SH-SY5Y (cell line): Measurements from ENCODE around the gene FLNB.

Experiments
- GATA2 ChIP-seq: IDR thresholded peaks from 2 replicates; pipeline ENCODE4 v1.6.1; 2011; ENCODE audit warnings: mild to moderate bottlenecking, low read depth, low read length
- GATA3 ChIP-seq: IDR thresholded peaks from 2 replicates; pipeline ENCODE4 v1.6.1; 2011; ENCODE audit warnings: low read depth, mild to moderate bottlenecking, low read length, moderate library complexity

The FLNB gene

DNA sequence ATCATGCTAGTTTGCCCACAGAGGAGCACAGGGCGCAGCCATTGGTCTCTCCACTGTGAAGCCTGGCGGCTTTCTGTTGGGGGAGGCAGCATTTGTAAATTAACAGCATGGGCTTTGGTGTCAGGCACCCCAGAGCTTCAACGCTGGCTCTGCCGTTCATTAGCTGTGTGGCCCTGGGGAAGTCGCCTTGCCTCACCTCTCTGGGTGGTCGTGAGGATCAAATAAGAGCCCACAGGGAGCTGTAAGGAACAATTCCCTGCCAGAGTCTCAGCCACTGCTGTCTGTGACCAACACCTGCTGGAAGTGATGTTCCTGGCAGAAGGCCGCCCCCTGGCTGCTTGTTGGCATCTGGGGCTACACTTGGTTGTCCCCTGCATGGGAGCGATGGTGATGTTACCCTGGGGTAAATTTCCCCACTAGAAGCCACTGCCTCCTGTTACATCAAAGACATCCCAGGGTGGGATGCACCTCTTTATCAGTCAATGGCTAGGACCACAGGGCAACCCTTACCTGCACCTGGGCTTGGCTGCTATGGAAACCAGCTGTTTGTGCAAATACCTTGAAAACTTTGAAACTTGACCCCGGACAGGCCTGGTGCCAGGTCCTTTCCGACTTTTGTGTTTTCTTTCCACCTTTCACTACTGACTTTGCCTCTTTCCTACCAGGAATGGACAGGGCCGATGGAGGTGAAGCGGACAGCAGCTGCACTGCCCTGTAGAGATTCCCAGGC, 165.6 kb downstream of the FLNB start:
- TF ChIP-seq GATA3 (no peak), GATA2 (no peak)

DNA sequence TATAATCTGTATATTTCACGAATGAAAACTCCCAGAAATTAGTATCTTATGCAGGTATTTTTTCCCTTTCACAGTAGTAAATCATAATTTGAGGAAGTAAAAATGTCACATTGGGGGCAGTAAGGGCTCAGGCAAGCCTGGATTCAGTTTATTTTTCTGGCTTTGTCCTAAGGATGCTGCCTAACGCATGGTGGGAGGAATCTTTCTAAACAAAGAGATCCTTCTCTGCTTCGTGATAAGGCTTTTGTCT, 166.9 kb downstream of the FLNB start:
- TF ChIP-seq GATA3: no peak
- no peak for TF ChIP-seq GATA2

DNA sequence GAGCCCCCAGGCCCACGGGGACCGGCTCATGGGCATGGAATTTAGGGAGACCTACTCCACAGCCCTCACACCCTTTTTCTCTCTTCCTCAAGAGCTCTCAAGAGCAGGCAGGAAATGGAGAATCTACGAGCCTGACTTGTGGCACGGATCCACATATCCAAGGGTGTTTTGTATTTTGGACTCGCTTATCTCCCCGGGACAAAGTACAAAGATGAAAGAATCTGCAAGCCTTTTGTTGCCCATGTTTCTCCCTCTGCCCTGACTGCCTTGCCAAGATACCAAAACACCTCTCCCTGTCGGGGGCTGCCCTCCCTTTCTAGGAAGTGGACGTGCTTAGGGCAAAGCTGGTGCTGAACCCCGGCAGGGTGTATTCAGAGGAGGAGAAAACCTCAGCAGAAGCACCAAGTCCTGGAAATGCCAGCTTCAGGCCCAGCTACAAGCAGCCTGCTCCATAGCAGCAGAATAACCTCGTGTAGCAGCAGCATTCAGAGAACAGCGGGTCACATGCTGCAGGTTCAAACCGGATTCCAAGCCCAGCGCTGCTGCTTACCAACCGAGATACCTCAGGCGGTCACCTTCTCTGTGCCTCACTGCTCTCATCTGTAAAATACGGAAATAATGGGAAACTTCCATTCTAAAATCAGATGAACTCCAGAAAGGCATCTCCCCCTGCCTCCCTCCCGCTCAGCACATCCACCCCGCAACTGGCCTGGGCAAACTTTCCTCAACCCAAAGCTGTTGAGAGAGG, 167.4 kb downstream of the FLNB start:
- TF ChIP-seq GATA2: no peak
- no peak for TF ChIP-seq GATA3

DNA sequence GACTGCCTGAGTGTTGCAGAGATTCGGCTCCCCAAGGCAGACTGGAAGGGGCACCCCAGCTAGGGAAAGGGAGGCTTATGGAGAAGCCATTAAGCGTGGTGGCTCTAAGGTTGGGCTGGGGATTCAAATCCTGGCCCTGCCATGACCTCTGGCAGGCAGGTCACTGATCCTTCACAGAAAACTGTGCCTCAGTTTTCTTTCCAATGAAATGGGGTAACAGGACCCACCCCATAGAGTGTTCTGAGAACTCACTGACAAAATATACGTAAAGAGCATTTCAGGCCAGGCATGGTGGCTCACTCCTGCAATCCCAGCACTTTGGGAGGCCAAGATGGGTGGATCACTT, 167.9 kb downstream of the FLNB start:
- TF ChIP-seq GATA2 (no peak), GATA3 (no peak)

DNA sequence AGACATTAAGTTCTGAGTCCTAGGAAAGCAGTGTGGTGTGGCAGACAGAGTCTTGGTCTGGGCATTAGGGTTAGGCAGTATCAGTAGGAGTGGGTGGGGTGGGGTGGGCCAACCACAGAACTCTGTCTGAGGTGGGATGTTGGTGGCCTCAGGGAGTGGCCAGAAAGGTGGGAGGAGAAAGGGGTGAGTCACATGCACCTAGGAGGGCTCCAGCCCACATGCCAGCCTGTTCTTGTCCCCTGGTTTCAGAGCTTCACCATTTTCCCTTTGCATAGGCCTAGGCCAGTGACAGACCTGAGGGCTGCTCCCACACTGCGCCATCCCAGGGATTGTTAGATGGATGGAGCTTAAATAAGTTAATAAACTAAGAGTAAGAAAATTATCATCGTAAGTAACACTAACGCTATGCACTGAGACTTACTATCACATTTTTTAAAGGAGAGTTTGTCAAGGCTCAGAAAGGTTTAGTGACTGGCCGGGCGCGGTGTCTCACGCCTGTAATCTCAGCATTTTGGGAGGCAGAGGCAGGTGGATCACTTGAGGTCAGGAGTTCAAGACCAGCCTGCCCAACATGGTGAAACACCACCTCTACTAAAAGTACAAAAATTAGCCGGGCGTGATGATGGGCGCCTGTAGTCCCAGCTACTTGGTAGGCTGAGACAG, 168.7 kb downstream of the FLNB start:
- TF ChIP-seq GATA2 (no peak), GATA3 (no peak)

DNA sequence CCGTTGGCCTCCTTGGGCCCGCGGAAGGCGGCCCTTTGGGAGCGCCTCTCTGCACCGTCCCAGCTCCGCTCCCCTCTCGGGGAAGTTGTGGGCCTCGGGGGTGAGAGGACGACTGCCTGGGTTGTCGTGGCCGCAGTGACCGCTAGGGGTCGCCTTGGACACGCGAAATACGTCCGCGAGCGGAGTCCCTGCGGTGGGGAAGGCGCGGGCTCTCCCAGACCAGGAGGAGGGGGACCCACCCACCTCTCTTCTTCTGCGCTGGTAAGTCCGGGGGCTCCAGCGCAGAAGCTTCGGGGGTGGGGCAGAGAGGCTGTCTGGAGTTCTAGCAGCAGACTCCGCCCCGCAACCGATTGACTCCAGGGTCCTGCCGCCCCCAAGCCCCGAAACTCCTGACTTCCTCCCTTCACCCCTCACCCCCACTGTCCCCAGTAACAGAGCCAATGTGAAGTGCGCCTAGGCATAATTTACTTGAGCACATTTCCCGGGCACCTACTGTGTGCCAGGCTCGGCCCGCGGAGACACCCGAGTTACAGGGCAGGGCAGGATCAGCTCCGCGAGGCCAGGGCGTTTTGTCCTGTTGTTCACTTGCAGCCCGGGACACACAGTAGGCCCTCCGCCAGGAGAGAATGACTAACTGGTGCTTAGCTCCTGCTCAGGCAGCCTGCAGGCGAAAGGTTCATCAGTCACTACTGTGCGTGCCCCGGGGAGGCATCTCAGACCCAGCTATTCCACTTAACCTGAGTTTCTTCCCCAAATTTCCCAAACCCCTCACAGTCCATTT, 169.7 kb downstream of the FLNB start:
- TF ChIP-seq GATA2 (no peak), GATA3 (no peak)

DNA sequence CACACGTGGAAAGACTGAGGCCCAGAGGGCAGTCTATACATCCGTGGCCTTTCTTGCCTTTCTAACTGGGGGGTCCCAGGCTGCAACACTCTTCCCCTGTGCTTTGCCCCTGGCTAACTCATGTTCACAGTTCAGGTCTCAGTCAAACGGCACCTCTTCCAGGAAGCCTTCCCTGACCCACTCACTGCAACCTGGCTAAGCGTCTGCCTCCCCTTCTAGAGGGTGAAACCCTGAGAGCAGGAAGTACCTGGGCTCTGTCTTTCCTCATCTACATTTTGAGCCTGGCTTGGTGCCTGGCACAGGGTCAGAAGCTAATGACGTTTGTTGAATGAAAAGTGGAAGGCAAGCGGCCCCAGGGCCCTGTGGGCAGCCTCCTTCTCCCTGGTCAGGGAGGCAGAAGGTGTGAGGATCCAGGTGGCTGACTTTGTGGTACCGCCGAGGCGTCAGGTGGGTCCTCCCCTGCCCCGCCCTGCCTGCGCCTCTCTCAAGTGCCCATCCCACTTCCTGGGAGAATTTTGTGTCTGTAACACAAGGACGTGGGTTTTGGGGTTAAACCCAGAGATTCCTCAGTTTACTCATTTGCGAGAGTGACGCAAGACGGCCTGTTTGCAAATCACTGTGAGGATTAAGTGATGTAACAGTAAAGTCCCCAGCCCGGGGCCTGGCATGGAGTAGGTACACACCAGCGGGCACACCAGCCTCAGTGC, 170.5 kb downstream of the FLNB start:
- TF ChIP-seq GATA3 (no peak), GATA2 (no peak)

DNA sequence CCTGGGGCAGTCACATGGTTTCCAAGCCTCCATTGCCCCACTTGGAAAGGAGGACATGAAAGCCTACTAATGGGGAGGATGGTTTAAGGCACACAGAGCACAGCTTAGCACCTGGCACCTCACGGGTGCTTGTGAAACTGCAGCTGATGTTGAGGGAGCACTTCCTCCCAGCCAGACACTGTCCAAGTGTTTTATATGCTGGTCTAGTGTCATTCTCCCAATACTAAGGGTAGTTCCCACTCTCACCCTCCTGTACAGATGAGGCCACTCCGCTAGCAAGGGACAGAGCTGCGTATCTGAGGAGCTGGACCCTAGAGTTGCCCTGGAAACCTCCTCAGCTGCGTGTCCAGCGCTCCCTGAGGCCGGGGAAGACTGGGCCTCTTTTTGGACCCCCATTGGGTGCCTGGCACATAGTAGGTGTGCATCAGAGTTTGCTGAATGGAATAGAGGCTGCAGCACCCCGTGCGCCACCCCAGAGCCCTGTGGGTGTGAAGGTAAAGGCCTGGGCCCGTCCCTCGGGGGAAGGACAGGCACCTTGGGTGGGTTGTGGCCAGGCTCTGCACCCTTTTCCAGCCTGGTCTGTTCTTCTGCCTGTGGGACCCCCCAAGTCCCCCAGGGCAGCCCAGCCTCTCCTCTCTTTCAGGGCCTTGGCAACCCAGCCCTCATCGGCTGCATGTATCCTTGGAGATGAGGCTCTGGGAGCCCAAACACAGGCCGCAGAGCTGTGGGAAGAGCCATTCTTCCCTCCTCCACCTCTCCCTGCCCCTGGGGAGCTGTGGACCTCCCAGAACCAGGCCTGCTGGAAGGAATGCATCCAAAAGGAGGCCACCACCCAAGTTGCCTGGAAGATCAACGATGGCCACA, 171.2 kb downstream of the FLNB start:
- TF ChIP-seq GATA2 (no peak), GATA3 (no peak)

DNA sequence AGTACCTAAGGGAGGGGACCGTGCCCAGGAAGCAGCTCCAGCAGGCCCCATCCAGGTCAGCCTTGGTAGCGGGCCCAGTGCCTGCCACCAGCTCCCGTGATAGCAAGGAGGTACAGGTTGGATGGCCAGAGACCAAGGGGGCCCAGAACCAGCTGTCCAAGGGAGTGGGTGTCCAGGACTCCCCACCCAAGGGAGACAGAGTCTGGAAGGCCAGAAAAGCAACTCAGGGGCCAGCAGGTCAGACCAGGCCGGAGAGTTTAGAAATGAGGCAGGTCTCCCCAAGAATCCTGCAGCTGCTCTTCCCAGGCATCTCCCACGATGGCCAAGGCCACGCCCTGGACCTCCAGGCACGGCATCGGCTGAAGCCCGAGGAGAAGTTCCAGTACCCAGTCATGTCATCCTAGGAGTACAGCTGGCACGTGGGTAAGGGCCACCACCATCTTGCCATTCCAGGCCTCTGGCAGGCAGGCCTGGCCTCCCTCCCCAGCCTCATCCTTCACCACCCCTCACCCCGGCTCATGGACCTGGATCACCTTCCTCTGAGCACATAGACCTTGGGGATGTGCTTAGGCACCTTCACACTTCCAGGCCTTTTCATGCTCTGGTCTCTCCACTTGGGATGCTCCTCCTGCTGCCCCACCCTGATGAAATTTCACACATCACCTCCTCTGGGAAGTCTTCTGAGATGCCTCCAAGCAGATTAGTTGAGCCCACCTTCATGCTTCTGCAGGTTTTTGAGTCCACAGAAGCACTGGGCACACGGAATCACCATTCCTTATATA, 172.1 kb downstream of the FLNB start:
- TF ChIP-seq GATA3 (no peak), GATA2 (no peak)

DNA sequence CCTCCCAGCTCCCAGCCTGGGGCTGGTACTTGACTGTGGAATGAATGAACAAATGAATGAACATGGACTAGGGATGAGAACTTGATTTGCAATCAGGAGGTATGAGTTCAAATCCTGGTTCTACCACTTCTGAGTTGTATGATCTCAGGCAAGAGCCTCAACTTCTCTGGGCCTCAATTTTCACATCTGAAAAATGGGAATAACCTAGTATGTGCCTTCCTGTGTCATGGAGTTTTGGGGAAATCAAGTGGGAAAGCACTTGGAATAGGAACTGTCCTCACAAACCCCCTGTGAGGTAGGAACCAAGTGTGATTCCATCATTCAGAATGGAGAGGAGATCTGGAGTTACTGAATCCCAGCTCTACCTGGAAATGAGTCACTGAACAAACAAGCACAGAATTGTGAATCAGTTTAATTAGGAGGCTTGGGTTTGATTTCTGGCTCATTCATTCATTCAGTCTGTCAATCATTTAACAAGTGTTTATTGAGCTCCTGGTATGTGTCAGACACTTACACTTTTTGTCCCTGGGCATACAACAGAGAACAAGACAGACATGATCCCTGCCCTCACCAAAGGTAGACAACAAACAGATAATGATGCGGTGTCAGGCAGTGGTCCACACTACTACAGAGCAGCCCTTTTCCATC, 172.8 kb downstream of the FLNB start:
- TF ChIP-seq GATA3: no peak
- TF ChIP-seq GATA2: no peak

DNA sequence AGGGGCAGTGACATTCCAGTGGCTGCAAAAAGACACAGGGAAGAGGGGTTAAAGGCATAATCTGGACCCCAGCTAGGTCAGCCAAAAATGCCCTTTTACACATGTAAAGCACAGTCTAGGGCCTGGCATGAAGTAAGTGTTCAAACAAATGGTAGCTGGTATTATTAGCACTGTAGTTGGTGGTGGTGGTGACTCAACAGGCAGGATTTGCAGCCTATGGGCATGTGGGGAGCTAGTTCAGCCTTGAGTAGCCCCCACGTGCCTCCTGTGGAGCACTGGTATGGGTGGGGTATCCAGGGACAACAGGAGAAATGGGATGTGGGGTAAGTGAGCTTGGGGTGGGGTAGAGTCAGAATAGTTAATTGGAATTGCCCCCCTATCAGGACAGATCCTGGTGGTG, 175.0 kb downstream of the FLNB start:
- TF ChIP-seq GATA2 (no peak), GATA3 (no peak)

DNA sequence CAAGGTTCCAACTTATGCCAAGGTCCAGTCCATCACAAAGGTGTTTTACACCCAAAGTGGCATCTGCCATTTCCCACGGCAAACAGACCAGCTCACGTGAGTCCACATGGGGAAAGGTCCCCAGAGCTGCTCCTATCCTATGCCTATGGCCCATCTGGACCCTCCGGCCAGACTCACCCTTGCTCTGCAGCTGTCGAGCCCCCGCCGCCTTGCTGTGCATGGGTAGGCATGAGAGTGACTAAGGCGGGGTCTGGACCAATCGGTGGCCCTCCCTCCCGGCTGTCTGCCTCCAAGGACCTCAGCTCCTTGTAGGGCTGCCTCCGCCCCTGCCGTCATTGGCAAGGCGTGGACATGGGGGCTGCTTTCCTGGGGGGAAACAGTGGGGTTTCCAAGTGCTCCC, 175.7 kb downstream of the FLNB start:
- TF ChIP-seq GATA2 (no peak), GATA3 (no peak)
